OCI-LY7 (cell line): ENCODE data around the gene SYT9. TPM values are rescaled to one million over a fixed set of nuclear protein-coding genes. Genes with fewer than 3 reads are reported as not detected.

Source experiments
- BruUV-seq: library from RNA; stranded (reverse); fragments of 400-500 nt; replicated peaks from 2 replicates; lab custom pipeline; 2021; lab: Mats Ljungman, UMichigan
- CTCF ChIA-PET: fragments of 300-600 bp; sonication (Branson Sonifier 250); formaldehyde crosslinking; loops from one replicate; lab custom pipeline; 2022; ENCODE audit warnings: antibody characterized with exemption; ENCODE audit not compliant: unreplicated experiment; lab: Charles Lee
- POLR2A ChIA-PET: fragments of 300-600 bp; sonication (Branson Sonifier 250); formaldehyde crosslinking; loops from one replicate; lab custom pipeline; 2022; ENCODE audit warnings: antibody characterized with exemption; lab: Charles Lee
- DNase-seq: peaks from one replicate; pipeline ENCODE4 v3.0.0-alpha.2; 2015; ENCODE audit warnings: low spot score
- H2AFZ ChIP-seq: fragments of 200-600 bp; sonication (generic), shearing (Covaris generic); 2 replicates; pipeline ENCODE4 v1.6.1; 2014; ENCODE audit warnings: mild to moderate bottlenecking, antibody characterized with exemption, low read length, moderate library complexity
- H3K27ac ChIP-seq: fragments of 200-600 bp; sonication (generic); 2 replicates; pipeline ENCODE4 v1.5.1; 2014; ENCODE audit warnings: mixed run types, low read depth, mild to moderate bottlenecking, moderate library complexity, low read length, inconsistent platforms; ENCODE audit not compliant: poor library complexity, severe bottlenecking
- H3K36me3 ChIP-seq: fragments of 200-600 bp; sonication (generic); 2 replicates; pipeline ENCODE4 v1.6.1; 2014; ENCODE audit warnings: mild to moderate bottlenecking, antibody characterized with exemption, low read length, moderate library complexity, mixed read lengths; ENCODE audit not compliant: insufficient read depth
- H3K4me1 ChIP-seq: fragments of 200-600 bp; sonication (generic); 2 replicates; pipeline ENCODE4 v1.5.1; 2014; ENCODE audit warnings: mild to moderate bottlenecking, low read length; ENCODE audit not compliant: insufficient read depth, poor library complexity, severe bottlenecking
- H3K4me2 ChIP-seq: fragments of 200-600 bp; sonication (generic); 2 replicates; pipeline ENCODE4 v1.6.1; 2014; ENCODE audit warnings: mild to moderate bottlenecking, low read length
- H3K4me3 ChIP-seq: fragments of 200-600 bp; sonication (generic); 2 replicates; pipeline ENCODE4 v1.5.1; 2014; ENCODE audit warnings: mild to moderate bottlenecking, low read depth, low read length; ENCODE audit not compliant: poor library complexity, severe bottlenecking
- H3K79me2 ChIP-seq: fragments of 200-600 bp; sonication (generic); 2 replicates; pipeline ENCODE4 v1.6.1; 2016; ENCODE audit warnings: low read depth, mild to moderate bottlenecking, low read length, moderate library complexity, mixed read lengths; ENCODE audit not compliant: insufficient read depth
- H3K9me2 ChIP-seq: fragments of 200-600 bp; sonication (generic); 2 replicates; pipeline ENCODE4 v1.6.1; 2016; ENCODE audit warnings: mild to moderate bottlenecking, low read length, mixed read lengths; ENCODE audit not compliant: insufficient read depth
- H3K9me3 ChIP-seq: fragments of 200-600 bp; sonication (generic); 2 replicates; pipeline ENCODE4 v1.6.1; 2014; ENCODE audit warnings: mild to moderate bottlenecking, mixed run types, low read length, mixed read lengths
- H4K20me1 ChIP-seq: fragments of 200-600 bp; sonication (generic); 2 replicates; pipeline ENCODE4 v1.6.1; 2014; ENCODE audit warnings: mild to moderate bottlenecking, antibody characterized with exemption, low read length, moderate library complexity, mixed read lengths; ENCODE audit not compliant: insufficient read depth
- CTCF ChIP-seq: fragments of 200-600 bp; sonication (generic); conservative IDR thresholded peaks from 2 replicates; pipeline ENCODE4 v1.5.1; 2014; ENCODE audit warnings: mild to moderate bottlenecking, antibody characterized with exemption, low read length, moderate library complexity, mixed read lengths
- EZH2phosphoT487 ChIP-seq: fragments of 200-600 bp; sonication (generic); IDR thresholded peaks from 2 replicates; pipeline ENCODE4 v1.6.1; 2018; ENCODE audit warnings: low read depth, borderline replicate concordance, mild to moderate bottlenecking, mixed run types, antibody characterized with exemption, low read length, moderate library complexity, mixed read lengths
- intact Hi-C: fragments of 100-400 bp; cut with micrococcal nuclease; formaldehyde crosslinking; loops from one replicate; pipeline ENCODE4 v1.10.0; 2022; ENCODE audit not compliant: unreplicated experiment
- total RNA-seq, 2 experiments: library from RNA; depleted of rRNA in 1 of 2; stranded (reverse); fragments of >200 nt in 1 of 2; shearing (Covaris generic) in 1 of 2; gene quantifications; 2 replicates each; pipeline ENCODE4 v1.2.3, GENCODE V29; 2014 to 2022

The SYT9 gene
- total RNA-seq, 2 experiments from 2014 or later = 0.19 TPM; not detected in 1

- no peaks in the 10 kb centered on the region for H3K36me3 ChIP-seq
- POLR2A ChIA-PET = interaction anchor here (0.7 to 0.9 kb wide), 2 partner anchors 9 to 305 kb away, joined by 3 to 4 read pairs; no protein-coding TSS in a partner anchor
- no peaks in the 10 kb centered on the region for H3K9me2 ChIP-seq
- H4K20me1 ChIP-seq = no peaks in the 10 kb centered on the region
- BruUV-seq = no TSS peak
- TF ChIP-seq EZH2phosphoT487 = no peak
- no peak for TF ChIP-seq CTCF
- H3K27ac ChIP-seq = no peak overlapping the region
- H3K4me3 ChIP-seq = no peak overlapping the region
- DNase-seq = no peak
- intact Hi-C loops = no loop called here
- no peaks in the 10 kb centered on the region for H3K4me1 ChIP-seq
- H3K4me2 ChIP-seq = no peak overlapping the region
- CTCF ChIA-PET = no interaction called here
- no peaks in the 10 kb centered on the region for H3K79me2 ChIP-seq
- H3K9me3 ChIP-seq = no peaks in the 10 kb centered on the region
- H2AFZ ChIP-seq = no peak overlapping the region
Observed at GRCh38 chr11:7348432-7349304, 97.0 kb downstream of the SYT9 start.

- H3K27ac ChIP-seq = no peak overlapping the region
- no TSS peak for BruUV-seq
- no peak overlapping the region for H3K4me3 ChIP-seq
- H3K79me2 ChIP-seq = no peaks in the 10 kb centered on the region
- CTCF ChIA-PET = no interaction called here
- no peak overlapping the region for H3K4me2 ChIP-seq
- no peak overlapping the region for H2AFZ ChIP-seq
- intact Hi-C loops = loop anchor here (10.0 kb wide), 1 partner anchor 256 kb away; no protein-coding TSS in a partner anchor
- POLR2A ChIA-PET = no interaction called here
- no peaks in the 10 kb centered on the region for H3K4me1 ChIP-seq
- H4K20me1 ChIP-seq = no peaks in the 10 kb centered on the region
- H3K36me3 ChIP-seq = no peaks in the 10 kb centered on the region
- no peaks in the 10 kb centered on the region for H3K9me2 ChIP-seq
- no peaks in the 10 kb centered on the region for H3K9me3 ChIP-seq
- DNase-seq = no peak
- TF ChIP-seq CTCF = no peak
- TF ChIP-seq EZH2phosphoT487 = no peak
Observed at GRCh38 chr11:7351228-7351627, 99.5 kb downstream of the SYT9 start.

GRCh38 chr11:7353100-7353499 is 101.4 kb downstream of the SYT9 start:
- Histone ChIP-seq H3K9me3 (no peaks in the 10 kb centered on the region), H3K27ac (no peak overlapping the region), H3K4me3 (no peak overlapping the region), H3K36me3 (no peaks in the 10 kb centered on the region), H4K20me1 (no peaks in the 10 kb centered on the region), H3K79me2 (no peaks in the 10 kb centered on the region), H3K9me2 (no peaks in the 10 kb centered on the region), H3K4me1 (no peaks in the 10 kb centered on the region), H2AFZ (0 out of 2 replicates have a peak overlapping the region, but pooled peaks have one; percentile 40), H3K4me2 (no peak overlapping the region)
- ChIA-PET POLR2A (interaction anchor here (1.2 to 1.8 kb wide), 2 partner anchors 89 to 106 kb away, joined by 4 to 6 read pairs; no protein-coding TSS in a partner anchor), CTCF (interaction anchor here (0.6 to 2.2 kb wide), 3 partner anchors 89 to 631 kb away, joined by 3 to 13 read pairs (median 3); no protein-coding TSS in a partner anchor)
- no TSS peak for BruUV-seq
- intact Hi-C loops = loop anchor here (1.0 to 10.0 kb wide), 3 partner anchors 89 to 341 kb away; no protein-coding TSS in a partner anchor
- DNase-seq = peak; percentile 68
- TF ChIP-seq CTCF = peak; percentile 88
- no peak for TF ChIP-seq EZH2phosphoT487
